Keratinocyte (primary cell): ENCODE results near the gene CD28. TPM values are rescaled to one million over a fixed set of nuclear protein-coding genes. Genes with fewer than 3 reads are reported as not detected.

Experiments
- DNase-seq: peaks from one replicate; pipeline ENCODE4 v3.0.0-alpha.2; 2011; ENCODE audit warnings: low read depth, missing footprints, low spot score
- FAIRE-seq: peaks from 2 replicates; lab custom pipeline; 2011; peaks lifted over from hg19 to GRCh38; lab: Jason Lieb, UNC
- H2AFZ ChIP-seq: 2 replicates; pipeline ENCODE4 v1.6.0; 2012; ENCODE audit warnings: low read length, control low read depth, inconsistent platforms; ENCODE audit not compliant: control insufficient read depth
- H3K27ac ChIP-seq: 2 replicates; pipeline ENCODE4 v1.5.1; 2011; ENCODE audit warnings: low read length; ENCODE audit not compliant: control insufficient read depth, insufficient read depth
- H3K27me3 ChIP-seq: 3 replicates; pipeline ENCODE4 v1.6.0; 2011; ENCODE audit warnings: low read length; ENCODE audit not compliant: control insufficient read depth, insufficient read depth; ENCODE audit errors: extremely low read depth
- H3K36me3 ChIP-seq, 2 experiments: 2 replicates in 1 of 2; 3 replicates in 1 of 2; pipeline ENCODE4 v1.5.1; 2011; ENCODE audit warnings: low read length in 2 of 2, mild to moderate bottlenecking in 1 of 2; ENCODE audit not compliant: control insufficient read depth in 2 of 2, insufficient read depth in 2 of 2; ENCODE audit errors: extremely low read depth in 1 of 2
- H3K4me1 ChIP-seq: 3 replicates; pipeline ENCODE4 v1.5.1; 2011; ENCODE audit warnings: low read length; ENCODE audit not compliant: control insufficient read depth, insufficient read depth; ENCODE audit errors: extremely low read depth
- H3K4me2 ChIP-seq: 3 replicates; pipeline ENCODE4 v1.6.0; 2011; ENCODE audit warnings: low read depth, low read length; ENCODE audit not compliant: control insufficient read depth, insufficient read depth; ENCODE audit errors: extremely low read depth
- H3K4me3 ChIP-seq, 3 experiments: fragments of 200-600 bp in 1 of 3; sonication (generic) in 1 of 3; 2 replicates in 2 of 3; 3 replicates in 1 of 3; pipeline ENCODE4 v1.5.1; 2011 to 2016; ENCODE audit warnings: low read length in 3 of 3, mild to moderate bottlenecking in 3 of 3, control low read depth in 2 of 3, inconsistent platforms in 1 of 3, low read depth in 1 of 3, mixed read lengths in 1 of 3, mixed run types in 1 of 3, moderate library complexity in 1 of 3; ENCODE audit not compliant: control insufficient read depth in 2 of 3, insufficient read depth in 2 of 3; ENCODE audit errors: extremely low read depth in 1 of 3
- H3K79me2 ChIP-seq: 2 replicates; pipeline ENCODE4 v1.6.0; 2012; ENCODE audit warnings: low read length; ENCODE audit not compliant: control insufficient read depth, insufficient read depth
- H3K9ac ChIP-seq: 3 replicates; pipeline ENCODE4 v1.6.0; 2011; ENCODE audit warnings: low read length; ENCODE audit not compliant: control insufficient read depth, insufficient read depth; ENCODE audit errors: extremely low read depth
- H3K9me1 ChIP-seq: 3 replicates; pipeline ENCODE4 v1.6.0; 2011; ENCODE audit warnings: low read length; ENCODE audit not compliant: control insufficient read depth, insufficient read depth; ENCODE audit errors: extremely low read depth
- H3K9me3 ChIP-seq: 2 replicates; pipeline ENCODE4 v1.5.1; 2012; ENCODE audit warnings: low read depth, low read length; ENCODE audit not compliant: control insufficient read depth
- H4K20me1 ChIP-seq: 3 replicates; pipeline ENCODE4 v1.6.0; 2011; ENCODE audit warnings: low read length; ENCODE audit not compliant: control insufficient read depth, insufficient read depth; ENCODE audit errors: extremely low read depth
- CTCF ChIP-seq, 3 experiments: IDR thresholded peaks in 1 of 3; conservative IDR thresholded peaks in 1 of 3; optimal IDR thresholded peaks in 1 of 3; 2 replicates in 2 of 3; 3 replicates in 1 of 3; pipeline versions ENCODE3 to v1.5.1; 2011; ENCODE audit warnings: low read length in 3 of 3, mild to moderate bottlenecking in 3 of 3, moderate library complexity in 2 of 3, control low read depth in 1 of 3, inconsistent platforms in 1 of 3; ENCODE audit not compliant: insufficient read depth in 2 of 3; ENCODE audit errors: extremely low read depth in 1 of 3
- EZH2 ChIP-seq: IDR thresholded peaks from one replicate; pipeline ENCODE4 v1.6.1; 2012; ENCODE audit warnings: inconsistent platforms, mild to moderate bottlenecking, low read length, moderate library complexity
- dilution Hi-C: fragments of 300-500 bp; cut with MboI; formaldehyde crosslinking; loops from one replicate; pipeline ENCODE4 v1.7.0; 2020; ENCODE audit warnings: low sequenced_read_pairs; ENCODE audit not compliant: extremely low pct_ligation_motif_present
- polyA plus RNA-seq, 5 experiments: library from polyadenylated mRNA; depleted of rRNA in 3 of 5; stranded (reverse) in 3 of 5; stranded (forward) in 1 of 5; unstranded in 1 of 5; fragments of >200 nt; gene quantifications; 1 replicate in 1 of 5; 2 replicates in 3 of 5; 3 replicates in 1 of 5; pipeline versions ENCODE4 v1.2.1 to v1.2.3, GENCODE V29; 2011 to 2012; ENCODE audit warnings: missing spikeins in 2 of 5, low read depth in 1 of 5, low replicate concordance in 1 of 5

The CD28 gene
- polyA plus RNA-seq, 1 donor (not counting 4 experiments of a cell fraction or from before 2014, with no cell fraction given) = 0.01 TPM

GRCh38 chr2:203709416-203710040 is 3.1 kb downstream of the CD28 start:
- H3K9me1 ChIP-seq = no peaks in the 10 kb centered on the region
- no peaks in the 10 kb centered on the region for H3K79me2 ChIP-seq
- no peaks in the 10 kb centered on the region for H3K27me3 ChIP-seq
- H3K9ac ChIP-seq = no peak overlapping the region
- H3K4me1 ChIP-seq = no peaks in the 10 kb centered on the region
- H3K36me3 ChIP-seq = no peaks in the 10 kb centered on the region
- no peak overlapping the region for H3K27ac ChIP-seq
- FAIRE-seq (no peak), DNase-seq (no peak)
- no peaks in the 10 kb centered on the region for H3K9me3 ChIP-seq
- no peaks in the 10 kb centered on the region for H4K20me1 ChIP-seq
- dilution Hi-C loops = no loop called here
- H3K4me2 ChIP-seq = no peak overlapping the region
- no peak overlapping the region for H3K4me3 ChIP-seq
- TF ChIP-seq CTCF (optimal IDR thresholded peaks at IDR 0.05 in 1 of 3, IDR thresholded peaks at IDR 0.05 in 1 of 3, conservative IDR thresholded peaks at IDR 0.05 in 1 of 3; ENCODE audit: extremely low read depth in 1 of 3, insufficient read depth in 2 of 3, low read length in 3 of 3) (no peak), EZH2 (no peak)
- no peak overlapping the region for H2AFZ ChIP-seq

DNA sequence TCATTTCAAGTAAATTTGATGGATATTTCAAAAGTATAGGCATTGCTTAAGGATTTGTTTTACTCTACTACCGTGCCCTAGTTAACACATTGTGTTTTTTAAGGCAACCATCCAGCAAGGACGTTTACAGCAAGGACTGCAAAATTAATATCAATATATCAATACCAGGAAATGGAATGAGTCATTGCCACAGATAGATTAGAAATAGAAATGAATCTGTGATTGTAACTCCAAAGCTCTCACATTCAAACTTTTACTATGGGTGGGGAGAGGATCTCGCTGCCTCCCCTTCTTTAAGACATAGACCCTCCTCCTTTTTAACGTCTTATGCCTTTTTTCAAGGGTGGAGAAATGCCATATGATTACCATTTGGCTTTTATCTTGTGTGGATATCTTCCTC is 3.8 kb downstream of the CD28 start:
- no peak overlapping the region for H2AFZ ChIP-seq
- no peak overlapping the region for H3K9ac ChIP-seq
- no peak for FAIRE-seq
- H3K4me2 ChIP-seq = no peak overlapping the region
- DNase-seq = no peak
- dilution Hi-C loops = no loop called here
- TF ChIP-seq CTCF (optimal IDR thresholded peaks at IDR 0.05 in 1 of 3, IDR thresholded peaks at IDR 0.05 in 1 of 3, conservative IDR thresholded peaks at IDR 0.05 in 1 of 3; ENCODE audit: extremely low read depth in 1 of 3, insufficient read depth in 2 of 3, low read length in 3 of 3) = no peak
- TF ChIP-seq EZH2 = no peak
- H3K27ac ChIP-seq = no peak overlapping the region
- no peaks in the 10 kb centered on the region for H3K27me3 ChIP-seq
- H3K9me1 ChIP-seq = no peaks in the 10 kb centered on the region
- no peaks in the 10 kb centered on the region for H4K20me1 ChIP-seq
- H3K4me1 ChIP-seq = no peaks in the 10 kb centered on the region
- no peaks in the 10 kb centered on the region for H3K36me3 ChIP-seq
- no peak overlapping the region for H3K4me3 ChIP-seq
- H3K9me3 ChIP-seq = no peaks in the 10 kb centered on the region
- no peaks in the 10 kb centered on the region for H3K79me2 ChIP-seq
